Muscle of leg (tissue), 11 donors: ENCODE data around the gene CCIN. TPM values are rescaled to one million over a fixed set of nuclear protein-coding genes. Genes with fewer than 3 reads are reported as not detected.

ENCODE experiments used
- DNase-seq: peaks from one replicate; pipeline ENCODE4 v3.0.0; 2013
- H3K27ac ChIP-seq: one replicate; pipeline ENCODE4 v1.5.1; 2013; ENCODE audit warnings: mild to moderate bottlenecking, low read length, control low read depth
- H3K27me3 ChIP-seq: one replicate; pipeline ENCODE4 v1.6.1; 2013; ENCODE audit warnings: low read length; ENCODE audit not compliant: control insufficient read depth, insufficient read depth
- H3K36me3 ChIP-seq: one replicate; pipeline ENCODE4 v1.6.1; 2013; ENCODE audit warnings: low read length; ENCODE audit not compliant: control insufficient read depth, insufficient read depth
- H3K4me1 ChIP-seq: one replicate; pipeline ENCODE4 v1.6.1; 2013; ENCODE audit warnings: low read length; ENCODE audit not compliant: control insufficient read depth, insufficient read depth
- H3K4me3 ChIP-seq: one replicate; pipeline ENCODE4 v1.5.1; 2013; ENCODE audit warnings: low read length, control low read depth
- H3K9me3 ChIP-seq: replicated peaks from 2 replicates; pipeline ENCODE4 v1.6.1; 2013; ENCODE audit warnings: low read depth, low read length; ENCODE audit not compliant: control insufficient read depth
- WGBS: methylation state at CpG from one replicate; pipeline ENCODE4 v1.1.5; 2013; ENCODE audit warnings: missing lambda C conversion rate; ENCODE audit not compliant: insufficient coverage; 5-methylcytosine and 5-hydroxymethylcytosine counted together
- polyA plus RNA-seq, 8 donors: library from polyadenylated mRNA; unstranded; fragments of 120-200 nt; gene quantifications; one replicate each; pipeline versions ENCODE4 v1.2.1 to v1.2.3, GENCODE V29; 2013; ENCODE audit warnings: inconsistent platforms in 1 of 8, low replicate concordance in 1 of 8; ENCODE audit not compliant: insufficient read length in 8 of 8, insufficient read depth in 1 of 8
- total RNA-seq: library from RNA; stranded (reverse); fragments of 120-200 nt; gene quantifications from one replicate; pipeline ENCODE4 v1.2.4, GENCODE V29; 2013

Gene CCIN
- total and polyA plus RNA-seq, 9 donors: 0.45 to 1.5 (median 0.87) TPM

- Histone ChIP-seq H3K9me3 (no peaks in the 10 kb centered on the region), H3K4me1 (peaks cover 17% of the 10 kb centered on the region), H3K4me3 (no peak overlapping the region), H3K27ac (no peak overlapping the region), H3K27me3 (peaks cover 3% of the 10 kb centered on the region), H3K36me3 (no peaks in the 10 kb centered on the region)
- 85% methylated on average over 4 of the region's 5 CpGs for WGBS
- no peak for DNase-seq
Observed at GRCh38 chr9:36188212-36188611, 19.0 kb downstream of the CCIN start.

GRCh38 chr9:36189976-36190375 is 20.8 kb downstream of the CCIN start:
- peak overlapping the region; percentile 72 for H3K4me3 ChIP-seq
- no peaks in the 10 kb centered on the region for H3K9me3 ChIP-seq
- peaks cover 3% of the 10 kb centered on the region for H3K27me3 ChIP-seq
- WGBS: 63% methylated on average over 1 of the region's 9 CpGs
- H3K36me3 ChIP-seq: peaks cover 5% of the 10 kb centered on the region
- H3K4me1 ChIP-seq: peaks cover 25% of the 10 kb centered on the region
- peak; percentile 35 for DNase-seq
- peak overlapping the region; percentile 92 for H3K27ac ChIP-seq

GRCh38 chr9:36190388-36191289 is 21.5 kb downstream of the CCIN start, which contains the start of gene CLTA:
Gene CLTA (plus strand): TSS chr9:36190921. CDS start chr9:36191057, 136 bp downstream.
- WGBS: under 1% methylated on average over 65 of the region's 68 CpGs
- peak within 1 kb of the TSS; percentile 92 for H3K27ac ChIP-seq
- peak; percentile 100 for DNase-seq
- H3K36me3 ChIP-seq: peaks cover 5% of the 10 kb centered on the region
- peak within 1 kb of the TSS; percentile 72 for H3K4me3 ChIP-seq
- H3K9me3 ChIP-seq: no peaks in the 10 kb centered on the region
- peaks cover 3% of the 10 kb centered on the region for H3K27me3 ChIP-seq
- H3K4me1 ChIP-seq: peaks cover 25% of the 10 kb centered on the region

GRCh38 chr9:36191290-36191645 is 22.1 kb downstream of the CCIN start:
- Histone ChIP-seq H3K27ac (peak overlapping the region; percentile 85), H3K27me3 (peaks cover 3% of the 10 kb centered on the region), H3K9me3 (no peaks in the 10 kb centered on the region), H3K36me3 (peaks cover 5% of the 10 kb centered on the region), H3K4me1 (peaks cover 25% of the 10 kb centered on the region), H3K4me3 (peak overlapping the region; percentile 72)
- peak; percentile 41 for DNase-seq
- WGBS: under 1% methylated on average over 15 of the region's 18 CpGs

- H3K4me1 ChIP-seq: peaks cover 25% of the 10 kb centered on the region
- peaks cover 3% of the 10 kb centered on the region for H3K27me3 ChIP-seq
- 0% methylated on average over 4 of the region's 7 CpGs for WGBS
- peak; percentile 23 for DNase-seq
- peak overlapping the region; percentile 72 for H3K4me3 ChIP-seq
- H3K36me3 ChIP-seq: peaks cover 8% of the 10 kb centered on the region
- H3K27ac ChIP-seq: peak overlapping the region; percentile 51
- H3K9me3 ChIP-seq: no peaks in the 10 kb centered on the region
Observed at GRCh38 chr9:36191686-36192085, 22.5 kb downstream of the CCIN start.

DNA sequence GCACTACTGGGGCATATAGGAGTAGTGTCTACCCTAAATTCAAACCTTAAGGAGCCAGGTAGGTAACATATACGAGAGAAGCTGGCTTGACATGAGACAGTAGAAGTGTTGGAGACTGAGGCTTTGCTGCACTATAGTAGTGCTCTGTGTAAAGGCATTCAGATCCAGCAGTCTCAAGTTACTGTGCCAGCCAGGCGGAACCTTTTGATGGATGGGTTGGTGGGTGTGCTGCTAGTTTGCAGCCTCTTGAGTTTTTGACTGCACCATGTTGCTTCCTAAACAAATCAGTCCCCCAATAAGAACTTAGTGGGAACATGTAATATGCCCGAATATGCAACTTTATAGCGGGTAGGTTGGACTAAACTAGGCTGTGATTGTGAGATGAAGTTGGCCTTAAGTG is 23.0 kb downstream of the CCIN start:
- WGBS: no CpG with 5 or more reads among the region's 4 CpGs
- DNase-seq: no peak
- Histone ChIP-seq H3K27me3 (peaks cover 3% of the 10 kb centered on the region), H3K4me1 (peaks cover 25% of the 10 kb centered on the region), H3K36me3 (peaks cover 8% of the 10 kb centered on the region), H3K27ac (peak overlapping the region; percentile 51), H3K4me3 (peak overlapping the region; percentile 72), H3K9me3 (no peaks in the 10 kb centered on the region)

GRCh38 chr9:36193023-36193422 is 23.8 kb downstream of the CCIN start:
- DNase-seq: peak; percentile 36
- peaks cover 25% of the 10 kb centered on the region for H3K4me1 ChIP-seq
- H3K9me3 ChIP-seq: no peaks in the 10 kb centered on the region
- no peak overlapping the region for H3K27ac ChIP-seq
- WGBS: 71% methylated on average over 3 of the region's 3 CpGs
- H3K27me3 ChIP-seq: peaks cover 3% of the 10 kb centered on the region
- H3K4me3 ChIP-seq: no peak overlapping the region
- peaks cover 10% of the 10 kb centered on the region for H3K36me3 ChIP-seq

DNA sequence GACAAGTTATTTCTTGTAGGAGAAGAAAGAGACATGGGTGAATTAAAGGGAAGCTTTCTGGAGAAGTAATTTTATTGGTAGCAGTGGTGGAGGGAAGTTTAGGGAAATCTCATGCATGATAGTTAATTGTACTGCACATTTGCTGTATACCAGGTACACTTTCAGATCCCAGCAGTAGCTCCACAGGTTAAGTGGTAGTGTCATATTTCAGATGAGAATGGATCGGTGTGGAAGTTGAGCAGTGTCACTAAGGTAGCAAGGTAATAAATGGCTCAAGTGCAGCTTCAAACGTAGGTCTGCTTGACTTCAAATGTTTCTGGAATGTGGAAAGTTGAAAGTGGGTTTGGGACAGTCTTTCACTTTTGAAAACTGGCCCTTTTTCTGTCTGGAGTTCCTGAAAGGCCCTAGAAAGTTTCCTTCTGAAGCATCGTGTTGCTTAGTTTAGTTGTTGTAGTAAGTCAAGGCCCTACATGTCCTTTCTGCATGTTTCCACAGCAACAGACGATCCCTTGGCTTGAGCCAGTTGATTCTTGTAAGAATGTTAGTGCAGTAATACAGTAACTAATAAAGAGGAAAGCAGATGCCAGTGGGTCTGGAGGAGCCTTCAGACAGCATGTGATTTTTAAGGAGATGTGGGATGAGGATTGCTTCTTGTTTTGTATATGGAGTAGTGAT is 25.3 kb downstream of the CCIN start:
- peak; percentile 63 for DNase-seq
- Histone ChIP-seq H3K36me3 (peaks cover 22% of the 10 kb centered on the region), H3K4me1 (peaks cover 25% of the 10 kb centered on the region), H3K9me3 (no peaks in the 10 kb centered on the region), H3K27me3 (no peaks in the 10 kb centered on the region), H3K27ac (no peak overlapping the region), H3K4me3 (no peak overlapping the region)
- 30% methylated on average over 1 of the region's 4 CpGs for WGBS

GRCh38 chr9:36204906-36205547 is 35.8 kb downstream of the CCIN start:
- Histone ChIP-seq H3K9me3 (no peaks in the 10 kb centered on the region), H3K4me3 (no peak overlapping the region), H3K27ac (no peak overlapping the region), H3K4me1 (no peaks in the 10 kb centered on the region), H3K36me3 (peaks cover 83% of the 10 kb centered on the region), H3K27me3 (no peaks in the 10 kb centered on the region)
- 75% methylated on average over 9 of the region's 11 CpGs for WGBS
- no peak for DNase-seq

- H3K27ac ChIP-seq: no peak overlapping the region
- no CpG with 5 or more reads among the region's 4 CpGs for WGBS
- peaks cover 86% of the 10 kb centered on the region for H3K36me3 ChIP-seq
- no peaks in the 10 kb centered on the region for H3K27me3 ChIP-seq
- no peak overlapping the region for H3K4me3 ChIP-seq
- no peaks in the 10 kb centered on the region for H3K9me3 ChIP-seq
- H3K4me1 ChIP-seq: peaks cover 3% of the 10 kb centered on the region
- DNase-seq: no peak
Observed at GRCh38 chr9:36207016-36207415, 37.8 kb downstream of the CCIN start.
